Panc1 (cell line): ENCODE results near the gene ARTN.

Source experiments
- POLR2AphosphoS5 ChIP-seq: IDR thresholded peaks from 2 replicates; pipeline ENCODE4 v1.6.1; 2012; ENCODE audit warnings: mild to moderate bottlenecking, low read depth, low read length, moderate library complexity
- TF ChIP-seq, protein P1 (sequence below): fragments of 450-650 bp; IDR thresholded peaks from 2 replicates; pipeline ENCODE4 v1.5.1; 2017; ENCODE audit warnings: mild to moderate bottlenecking
- TF ChIP-seq, protein P2 (sequence below), 2 experiments: IDR thresholded peaks; 2 replicates each; pipeline ENCODE4 v1.6.1; 2011 to 2012; ENCODE audit warnings: low read depth in 2 of 2, control low read depth in 1 of 2, low read length in 1 of 2, mild to moderate bottlenecking in 1 of 2, moderate library complexity in 1 of 2; ENCODE audit not compliant: insufficient read depth in 1 of 2

DNA sequence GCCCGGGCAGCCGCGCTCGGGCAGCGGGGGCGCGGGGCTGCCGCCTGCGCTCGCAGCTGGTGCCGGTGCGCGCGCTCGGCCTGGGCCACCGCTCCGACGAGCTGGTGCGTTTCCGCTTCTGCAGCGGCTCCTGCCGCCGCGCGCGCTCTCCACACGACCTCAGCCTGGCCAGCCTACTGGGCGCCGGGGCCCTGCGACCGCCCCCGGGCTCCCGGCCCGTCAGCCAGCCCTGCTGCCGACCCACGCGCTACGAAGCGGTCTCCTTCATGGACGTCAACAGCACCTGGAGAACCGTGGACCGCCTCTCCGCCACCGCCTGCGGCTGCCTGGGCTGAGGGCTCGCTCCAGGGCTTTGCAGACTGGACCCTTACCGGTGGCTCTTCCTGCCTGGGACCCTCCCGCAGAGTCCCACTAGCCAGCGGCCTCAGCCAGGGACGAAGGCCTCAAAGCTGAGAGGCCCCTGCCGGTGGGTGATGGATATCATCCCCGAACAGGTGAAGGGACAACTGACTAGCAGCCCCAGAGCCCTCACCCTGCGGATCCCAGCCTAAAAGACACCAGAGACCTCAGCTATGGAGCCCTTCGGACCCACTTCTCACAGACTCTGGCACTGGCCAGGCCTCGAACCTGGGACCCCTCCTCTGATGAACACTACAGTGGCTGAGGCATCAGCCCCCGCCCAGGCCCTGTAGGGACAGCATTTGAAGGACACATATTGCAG, 3.0 kb downstream of the ARTN start:
- TF ChIP-seq POLR2AphosphoS5, result peak; percentile 14; the same call in 1 of the 2 replicates
- TF ChIP-seq, protein P1, sequence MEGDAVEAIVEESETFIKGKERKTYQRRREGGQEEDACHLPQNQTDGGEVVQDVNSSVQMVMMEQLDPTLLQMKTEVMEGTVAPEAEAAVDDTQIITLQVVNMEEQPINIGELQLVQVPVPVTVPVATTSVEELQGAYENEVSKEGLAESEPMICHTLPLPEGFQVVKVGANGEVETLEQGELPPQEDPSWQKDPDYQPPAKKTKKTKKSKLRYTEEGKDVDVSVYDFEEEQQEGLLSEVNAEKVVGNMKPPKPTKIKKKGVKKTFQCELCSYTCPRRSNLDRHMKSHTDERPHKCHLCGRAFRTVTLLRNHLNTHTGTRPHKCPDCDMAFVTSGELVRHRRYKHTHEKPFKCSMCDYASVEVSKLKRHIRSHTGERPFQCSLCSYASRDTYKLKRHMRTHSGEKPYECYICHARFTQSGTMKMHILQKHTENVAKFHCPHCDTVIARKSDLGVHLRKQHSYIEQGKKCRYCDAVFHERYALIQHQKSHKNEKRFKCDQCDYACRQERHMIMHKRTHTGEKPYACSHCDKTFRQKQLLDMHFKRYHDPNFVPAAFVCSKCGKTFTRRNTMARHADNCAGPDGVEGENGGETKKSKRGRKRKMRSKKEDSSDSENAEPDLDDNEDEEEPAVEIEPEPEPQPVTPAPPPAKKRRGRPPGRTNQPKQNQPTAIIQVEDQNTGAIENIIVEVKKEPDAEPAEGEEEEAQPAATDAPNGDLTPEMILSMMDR, result peak; percentile 61
- TF ChIP-seq, protein P2, sequence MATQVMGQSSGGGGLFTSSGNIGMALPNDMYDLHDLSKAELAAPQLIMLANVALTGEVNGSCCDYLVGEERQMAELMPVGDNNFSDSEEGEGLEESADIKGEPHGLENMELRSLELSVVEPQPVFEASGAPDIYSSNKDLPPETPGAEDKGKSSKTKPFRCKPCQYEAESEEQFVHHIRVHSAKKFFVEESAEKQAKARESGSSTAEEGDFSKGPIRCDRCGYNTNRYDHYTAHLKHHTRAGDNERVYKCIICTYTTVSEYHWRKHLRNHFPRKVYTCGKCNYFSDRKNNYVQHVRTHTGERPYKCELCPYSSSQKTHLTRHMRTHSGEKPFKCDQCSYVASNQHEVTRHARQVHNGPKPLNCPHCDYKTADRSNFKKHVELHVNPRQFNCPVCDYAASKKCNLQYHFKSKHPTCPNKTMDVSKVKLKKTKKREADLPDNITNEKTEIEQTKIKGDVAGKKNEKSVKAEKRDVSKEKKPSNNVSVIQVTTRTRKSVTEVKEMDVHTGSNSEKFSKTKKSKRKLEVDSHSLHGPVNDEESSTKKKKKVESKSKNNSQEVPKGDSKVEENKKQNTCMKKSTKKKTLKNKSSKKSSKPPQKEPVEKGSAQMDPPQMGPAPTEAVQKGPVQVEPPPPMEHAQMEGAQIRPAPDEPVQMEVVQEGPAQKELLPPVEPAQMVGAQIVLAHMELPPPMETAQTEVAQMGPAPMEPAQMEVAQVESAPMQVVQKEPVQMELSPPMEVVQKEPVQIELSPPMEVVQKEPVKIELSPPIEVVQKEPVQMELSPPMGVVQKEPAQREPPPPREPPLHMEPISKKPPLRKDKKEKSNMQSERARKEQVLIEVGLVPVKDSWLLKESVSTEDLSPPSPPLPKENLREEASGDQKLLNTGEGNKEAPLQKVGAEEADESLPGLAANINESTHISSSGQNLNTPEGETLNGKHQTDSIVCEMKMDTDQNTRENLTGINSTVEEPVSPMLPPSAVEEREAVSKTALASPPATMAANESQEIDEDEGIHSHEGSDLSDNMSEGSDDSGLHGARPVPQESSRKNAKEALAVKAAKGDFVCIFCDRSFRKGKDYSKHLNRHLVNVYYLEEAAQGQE (IDR thresholded peaks at IDR 0.05; ENCODE audit: insufficient read depth in 1 of 2, low read depth in 2 of 2, low read length in 1 of 2), result no peak
